IMR-90 (cell line): ENCODE results near the gene MYBL2. TPM values are rescaled to one million over a fixed set of nuclear protein-coding genes. Genes with fewer than 3 reads are reported as not detected.

ENCODE experiments used
- ATAC-seq: fragments of 200-7000 bp; cut with Tn5 transposase; 2 replicates; pipeline ENCODE4 v1.9.1; 2020; ENCODE audit warnings: low read depth, mild to moderate bottlenecking, moderate library complexity
- BruUV-seq: library from RNA; stranded (reverse); fragments of 400-500 nt; replicated peaks from 2 replicates; lab custom pipeline; 2021; lab: Mats Ljungman, UMichigan
- CTCF ChIA-PET: fragments of 300-600 bp; formaldehyde crosslinking; extraction: SDS; loops from one replicate; lab custom pipeline; 2021; ENCODE audit warnings: antibody characterized with exemption; lab: Yijun Ruan, JAX
- POLR2A ChIA-PET: fragments of 300-600 bp; sonication (Branson Sonifier 250); formaldehyde crosslinking; loops from one replicate; lab custom pipeline; 2022; ENCODE audit warnings: antibody characterized with exemption; ENCODE audit not compliant: unreplicated experiment; lab: Charles Lee
- DNase-seq: peaks from one replicate; pipeline ENCODE4 v3.0.0; 2013
- H2AFZ ChIP-seq: replicated peaks from 2 replicates; pipeline ENCODE3; 2013; ENCODE audit warnings: low read length, mild to moderate bottlenecking; ENCODE audit not compliant: poor library complexity
- H2AK5ac ChIP-seq: 2 replicates; pipeline ENCODE4 v1.6.1; 2013; ENCODE audit warnings: low read depth, low read length, inconsistent platforms
- H2AK9ac ChIP-seq: replicated peaks from 2 replicates; pipeline ENCODE3; 2013; ENCODE audit warnings: mild to moderate bottlenecking, low read depth, low read length, moderate library complexity; ENCODE audit not compliant: poor library complexity
- H2BK120ac ChIP-seq: 2 replicates; pipeline ENCODE4 v1.6.1; 2013; ENCODE audit warnings: low read depth, low read length, inconsistent platforms
- H2BK15ac ChIP-seq: 3 replicates; pipeline ENCODE4 v1.6.1; 2013; ENCODE audit warnings: low read depth, low read length, inconsistent platforms
- H2BK20ac ChIP-seq: 2 replicates; pipeline ENCODE4 v1.6.1; 2013; ENCODE audit warnings: low read depth, mild to moderate bottlenecking, inconsistent platforms, low read length, moderate library complexity
- H2BK5ac ChIP-seq: 2 replicates; pipeline ENCODE4 v1.6.1; 2013; ENCODE audit warnings: mild to moderate bottlenecking, low read depth, low read length, inconsistent platforms; ENCODE audit not compliant: poor library complexity, severe bottlenecking
- H3K14ac ChIP-seq: replicated peaks from 2 replicates; pipeline ENCODE4 v1.6.1; 2013; ENCODE audit warnings: low read depth, low read length, inconsistent platforms
- H3K18ac ChIP-seq: 2 replicates; pipeline ENCODE4 v1.6.1; 2013; ENCODE audit warnings: low read depth, low read length, control low read depth
- H3K23ac ChIP-seq: 2 replicates; pipeline ENCODE4 v1.6.1; 2013; ENCODE audit warnings: low read depth, low read length, inconsistent platforms
- H3K27ac ChIP-seq: 2 replicates; pipeline ENCODE4 v1.5.1; 2013; ENCODE audit warnings: mild to moderate bottlenecking, control low read depth, low read length; ENCODE audit not compliant: insufficient read depth
- H3K27me3 ChIP-seq: 2 replicates; pipeline ENCODE4 v1.6.1; 2013; ENCODE audit warnings: low read length; ENCODE audit not compliant: control insufficient read depth, insufficient read depth
- H3K36me3 ChIP-seq: 2 replicates; pipeline ENCODE4 v1.6.1; 2013; ENCODE audit warnings: low read length, mixed read lengths; ENCODE audit not compliant: control insufficient read depth, insufficient read depth
- H3K4ac ChIP-seq: 2 replicates; pipeline ENCODE4 v1.6.1; 2013; ENCODE audit warnings: low read depth, low read length, inconsistent platforms
- H3K4me1 ChIP-seq: 2 replicates; pipeline ENCODE4 v1.6.1; 2013; ENCODE audit warnings: low read length, mixed read lengths; ENCODE audit not compliant: control insufficient read depth, insufficient read depth
- H3K4me2 ChIP-seq: 2 replicates; pipeline ENCODE4 v1.6.1; 2013; ENCODE audit warnings: low read depth, mild to moderate bottlenecking, control low read depth, low read length, moderate library complexity
- H3K4me3 ChIP-seq: 2 replicates; pipeline ENCODE4 v1.5.1; 2013; ENCODE audit warnings: low read depth, mild to moderate bottlenecking, control low read depth, low read length, moderate library complexity; ENCODE audit not compliant: insufficient read depth
- H3K56ac ChIP-seq: 2 replicates; pipeline ENCODE4 v1.6.1; 2013; ENCODE audit warnings: low read length, inconsistent platforms; ENCODE audit not compliant: insufficient read depth; ENCODE audit errors: extremely low read depth
- H3K79me1 ChIP-seq, 2 experiments: 2 replicates each; pipeline ENCODE4 v1.6.1; 2013; ENCODE audit warnings: low read length in 2 of 2, inconsistent platforms in 1 of 2, low read depth in 1 of 2
- H3K9ac ChIP-seq: 2 replicates; pipeline ENCODE4 v1.6.1; 2013; ENCODE audit warnings: low read depth, low read length, control low read depth
- H3K9me1 ChIP-seq: 2 replicates; pipeline ENCODE4 v1.6.1; 2013; ENCODE audit warnings: low read length, inconsistent platforms; ENCODE audit not compliant: insufficient read depth
- H3K9me3 ChIP-seq: 2 replicates; pipeline ENCODE4 v1.6.1; 2013; ENCODE audit warnings: low read length; ENCODE audit not compliant: control insufficient read depth, insufficient read depth
- H4K20me1 ChIP-seq: 2 replicates; pipeline ENCODE4 v1.6.1; 2013; ENCODE audit warnings: low read length, inconsistent platforms; ENCODE audit not compliant: insufficient read depth
- H4K5ac ChIP-seq: 2 replicates; pipeline ENCODE4 v1.6.1; 2013; ENCODE audit warnings: mild to moderate bottlenecking, low read depth, low read length, control low read depth
- H4K8ac ChIP-seq, 2 experiments: 2 replicates each; pipeline ENCODE4 v1.6.1; 2013; ENCODE audit warnings: low read depth in 2 of 2, low read length in 2 of 2, control low read depth in 1 of 2, inconsistent platforms in 1 of 2
- H4K91ac ChIP-seq: 2 replicates; pipeline ENCODE4 v1.6.1; 2013; ENCODE audit warnings: low read depth, low read length, inconsistent platforms; ENCODE audit not compliant: insufficient read depth
- CEBPB ChIP-seq: IDR thresholded peaks from 2 replicates; pipeline ENCODE4 v1.6.1; 2012; ENCODE audit warnings: low read depth, low read length, improper control_type of control experiment
- FOS ChIP-seq: fragments of 150-350 bp; IDR thresholded peaks from 2 replicates; pipeline ENCODE4 v1.6.1; 2016; ENCODE audit warnings: low read depth, low read length
- MAFK ChIP-seq: IDR thresholded peaks from 2 replicates; pipeline ENCODE4 v1.6.1; 2012; ENCODE audit warnings: low read depth, low read length, improper control_type of control experiment
- NFE2L2 ChIP-seq: fragments of 150-350 bp; IDR thresholded peaks from 2 replicates; pipeline ENCODE4 v1.6.1; 2016; ENCODE audit warnings: low read depth, mild to moderate bottlenecking, low read length
- RCOR1 ChIP-seq: IDR thresholded peaks from 2 replicates; pipeline ENCODE4 v1.6.1; 2012; ENCODE audit warnings: mild to moderate bottlenecking, low read length, improper control_type of control experiment; ENCODE audit not compliant: insufficient replicate concordance
- WGBS, 2 experiments: methylation state at CpG; one replicate each; pipeline versions ENCODE4 v1.1.5 to v1.1.7; 2013; ENCODE audit warnings: missing lambda C conversion rate in 2 of 2; ENCODE audit not compliant: insufficient read length in 1 of 2; ENCODE audit errors: extremely low coverage in 2 of 2; 5-methylcytosine and 5-hydroxymethylcytosine counted together
- dilution Hi-C: fragments of 300-500 bp; cut with HindIII; formaldehyde crosslinking; loops from one replicate; pipeline ENCODE4 v1.14.3; 2018; ENCODE audit warnings: low sequenced_read_pairs; ENCODE audit not compliant: unreplicated experiment
- in situ Hi-C: fragments of 300-500 bp; cut with MboI; formaldehyde crosslinking; loops from 3 replicates; pipeline ENCODE4 v1.14.3; 2019; ENCODE audit warnings: low sequenced_read_pairs, inconsistent platforms, mixed read lengths
- intact Hi-C: fragments of 100-400 bp; cut with micrococcal nuclease; formaldehyde crosslinking; loops from 2 replicates; pipeline ENCODE4 v1.10.0; 2022
- polyA plus RNA-seq, 3 experiments: library from polyadenylated mRNA; depleted of rRNA; stranded (reverse); fragments of >200 nt; gene quantifications; 2 replicates each; pipeline ENCODE4 v1.2.3, GENCODE V29; 2012; ENCODE audit warnings: low replicate concordance in 1 of 3
- total RNA-seq: library from RNA; depleted of rRNA; stranded (reverse); fragments of >200 nt; gene quantifications from 2 replicates; pipeline ENCODE4 v1.2.3, GENCODE V29; 2012

MYBL2 gene
- total and polyA plus RNA-seq, 2 of the 4 experiments (the other 2 are of a cell fraction): 12.4 to 23.1 TPM

GRCh38 chr20:43717616-43717995, 50.7 kb downstream of the MYBL2 start (continued):
- no peak for TF ChIP-seq RCOR1
- no peak for TF ChIP-seq FOS
- no peak for TF ChIP-seq CEBPB
- no peak for TF ChIP-seq NFE2L2

DNA sequence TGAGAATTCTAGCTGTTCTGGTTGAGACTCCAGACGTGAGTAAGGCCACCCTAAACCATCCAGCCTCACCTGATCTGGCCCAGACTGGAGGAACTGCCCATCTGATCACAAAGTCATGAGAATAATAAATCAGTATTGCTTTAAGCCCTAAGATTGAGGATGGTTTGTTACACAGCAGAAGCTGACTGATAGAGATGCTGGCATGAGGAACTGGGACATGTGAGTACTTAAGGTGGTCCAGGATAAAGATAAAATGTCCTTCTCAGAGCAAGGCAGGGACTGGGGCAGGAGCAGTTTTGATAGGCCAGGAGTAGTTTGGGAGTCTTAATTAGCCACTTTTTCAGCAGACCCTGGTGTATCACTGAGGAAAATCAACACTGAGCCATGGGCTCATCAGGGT, 53.1 kb downstream of the MYBL2 start:
- Histone ChIP-seq H3K56ac (no peak overlapping the region), H2AK9ac (no peak overlapping the region), H2BK5ac (no peak overlapping the region), H2BK15ac (no peak overlapping the region), H3K4me3 (no peak overlapping the region), H3K4me2 (no peak overlapping the region), H4K8ac (no peak overlapping the region), H2AK5ac (no peak overlapping the region), H4K91ac (no peak overlapping the region), H3K23ac (no peak overlapping the region), H3K9me1 (no peaks in the 10 kb centered on the region), H3K27ac (no peak overlapping the region), H3K79me1 (no peaks in the 10 kb centered on the region), H2BK120ac (no peak overlapping the region), H4K20me1 (no peaks in the 10 kb centered on the region), H4K5ac (no peak overlapping the region), H3K4me1 (peaks cover 4% of the 10 kb centered on the region; the same call in 1 of the 2 replicates), H3K27me3 (no peaks in the 10 kb centered on the region), H3K18ac (no peak overlapping the region), H2AFZ (no peak overlapping the region), H3K9me3 (peaks cover 3% of the 10 kb centered on the region), H3K4ac (no peak overlapping the region), H3K14ac (no peak overlapping the region), H2BK20ac (no peak overlapping the region), H3K36me3 (no peaks in the 10 kb centered on the region), H3K9ac (no peak overlapping the region)
- no TSS peak for BruUV-seq
- DNase-seq (no peak), ATAC-seq (no peak)
- in situ Hi-C loops (no loop called here), dilution Hi-C loops (no loop called here), intact Hi-C loops (no loop called here)
- CTCF ChIA-PET: no interaction called here
- POLR2A ChIA-PET: no interaction called here
- WGBS, 2 experiments: no CpG with 5 or more reads among the region's 1 CpG
- TF ChIP-seq NFE2L2 (no peak), MAFK (no peak)
